Rectal smooth muscle tissue (tissue), 1 donor: Measurements from ENCODE around the gene OR13C3.
"Not testable (repeated sequence)": the region's sequence is repeated elsewhere in the genome, so short reads cannot be mapped to it uniquely, and the experiment has no call there.

Source experiments
- H3K27ac ChIP-seq: one replicate; pipeline ENCODE4 v1.7.0; 2013; ENCODE audit warnings: low read depth, low read length, inconsistent platforms
- H3K27me3 ChIP-seq: one replicate; pipeline ENCODE4 v1.7.0; 2013; ENCODE audit warnings: low read length; ENCODE audit not compliant: control insufficient read depth, insufficient read depth
- H3K36me3 ChIP-seq: one replicate; pipeline ENCODE4 v1.7.0; 2013; ENCODE audit warnings: low read length; ENCODE audit not compliant: control insufficient read depth, insufficient read depth
- H3K4me1 ChIP-seq: one replicate; pipeline ENCODE4 v1.7.0; 2013; ENCODE audit warnings: low read length; ENCODE audit not compliant: control insufficient read depth, insufficient read depth
- H3K4me3 ChIP-seq: one replicate; pipeline ENCODE4 v1.7.0; 2013; ENCODE audit warnings: low read length
- H3K9ac ChIP-seq: one replicate; pipeline ENCODE4 v1.7.0; 2013; ENCODE audit warnings: low read length

The OR13C3 gene

GRCh38 chr9:104520241-104520640 lies 16.4 kb downstream of the OR13C3 start:
- not testable (repeated sequence) for H3K27ac ChIP-seq, H3K36me3 ChIP-seq, H3K9ac ChIP-seq, H3K27me3 ChIP-seq, H3K4me1 ChIP-seq, H3K4me3 ChIP-seq

DNA sequence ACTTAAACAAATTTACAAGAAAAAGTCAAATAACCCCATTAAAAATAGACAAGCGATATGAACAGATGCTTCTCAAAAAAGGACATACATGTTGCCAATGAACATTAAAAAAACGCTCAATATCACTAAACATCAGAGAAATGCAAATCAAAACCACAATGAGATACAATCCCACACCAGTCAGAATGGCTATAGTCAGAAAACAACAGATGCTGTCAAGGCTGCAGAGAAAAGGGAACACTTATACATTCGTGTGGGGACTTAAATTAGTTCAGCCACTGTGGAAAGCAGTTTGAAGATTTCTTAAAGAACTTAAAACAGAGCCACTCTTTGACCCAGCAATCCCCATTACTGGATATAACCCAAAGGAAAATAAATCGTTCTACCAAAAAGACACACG lies 21.8 kb downstream of the OR13C3 start:
- Histone ChIP-seq H3K27me3 (no peaks in the 10 kb centered on the region), H3K4me3 (no peak overlapping the region), H3K4me1 (no peaks in the 10 kb centered on the region), H3K36me3 (no peaks in the 10 kb centered on the region), H3K9ac (no peak overlapping the region), H3K27ac (no peak overlapping the region)

DNA sequence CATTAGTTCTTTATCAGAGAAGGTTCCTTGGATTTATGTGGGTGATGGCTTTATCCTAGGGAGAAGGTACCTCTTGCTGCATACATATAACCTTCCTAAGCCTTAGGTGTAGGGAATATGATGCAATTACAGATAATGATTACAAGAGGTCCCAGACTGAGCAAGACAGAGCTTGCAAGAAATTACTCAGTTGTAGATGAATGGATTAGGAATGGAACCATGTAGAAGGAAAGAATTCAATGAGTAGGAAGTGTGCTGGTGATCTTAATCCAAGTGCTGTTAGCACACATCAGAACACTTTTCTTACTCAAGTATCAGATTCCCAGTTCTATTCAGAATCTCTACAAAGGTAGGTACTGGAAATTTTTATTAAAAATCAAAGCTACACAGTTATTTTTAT lies 30.1 kb downstream of the OR13C3 start:
- H3K27me3 ChIP-seq: no peaks in the 10 kb centered on the region
- H3K4me1 ChIP-seq: no peaks in the 10 kb centered on the region
- no peak overlapping the region for H3K4me3 ChIP-seq
- H3K36me3 ChIP-seq: no peaks in the 10 kb centered on the region
- no peak overlapping the region for H3K27ac ChIP-seq
- no peak overlapping the region for H3K9ac ChIP-seq

DNA sequence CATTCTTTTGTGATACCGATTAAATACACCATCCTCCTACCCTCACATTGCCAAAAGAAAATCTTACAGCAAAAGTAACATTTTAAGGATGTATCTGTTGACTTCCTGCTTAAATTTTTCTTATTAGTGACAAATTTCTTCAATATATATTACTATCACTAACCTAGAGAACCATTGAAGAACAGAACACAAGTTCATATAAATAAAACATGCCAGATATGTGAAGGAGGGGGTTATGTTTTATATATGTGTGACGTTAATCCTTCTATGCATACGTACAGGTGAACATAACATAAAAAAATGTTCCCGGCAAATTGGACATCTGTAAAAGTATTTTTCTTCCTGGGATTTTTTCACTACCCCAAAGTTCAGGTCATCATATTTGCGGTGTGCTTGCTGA lies 32.7 kb downstream of the OR13C3 start, which contains the start of gene OR13F1:
Gene OR13F1 (plus strand): TSS at position 301 of the 400 bp plus-strand sequence. CDS start 0 bp downstream, at position 301.
- H3K4me3 ChIP-seq: no peak within 1 kb of the TSS
- no peak within 1 kb of the TSS for H3K27ac ChIP-seq
- H3K36me3 ChIP-seq: no peaks in the 10 kb centered on the region
- no peaks in the 10 kb centered on the region for H3K27me3 ChIP-seq
- H3K9ac ChIP-seq: no peak within 1 kb of the TSS
- no peaks in the 10 kb centered on the region for H3K4me1 ChIP-seq

GRCh38 chr9:104503440-104503839 lies 33.2 kb downstream of the OR13C3 start:
- no peak overlapping the region for H3K27ac ChIP-seq
- no peaks in the 10 kb centered on the region for H3K27me3 ChIP-seq
- no peak overlapping the region for H3K9ac ChIP-seq
- no peaks in the 10 kb centered on the region for H3K36me3 ChIP-seq
- no peaks in the 10 kb centered on the region for H3K4me1 ChIP-seq
- no peak overlapping the region for H3K4me3 ChIP-seq

DNA sequence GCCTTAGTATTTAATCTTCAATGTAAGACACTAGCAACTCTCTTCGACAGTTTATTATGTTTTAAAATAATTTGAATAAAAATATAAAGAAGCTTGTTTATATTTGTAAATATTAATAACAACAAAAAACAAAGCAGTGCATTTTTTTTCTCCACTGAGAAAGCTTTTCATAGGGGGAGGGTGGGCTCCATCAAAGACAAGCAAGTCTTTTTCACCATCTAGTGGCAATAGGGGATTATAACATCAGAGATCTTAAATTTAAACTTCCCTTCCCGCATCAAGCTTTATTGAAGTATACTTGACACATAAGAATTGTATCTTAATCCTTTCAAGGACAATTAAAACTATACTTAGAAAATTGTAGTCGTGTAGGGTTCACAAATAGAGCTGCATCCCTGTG lies 41.8 kb downstream of the OR13C3 start:
- H3K27ac ChIP-seq: no peak overlapping the region
- H3K9ac ChIP-seq: no peak overlapping the region
- H3K27me3 ChIP-seq: no peaks in the 10 kb centered on the region
- H3K4me1 ChIP-seq: no peaks in the 10 kb centered on the region
- no peak overlapping the region for H3K4me3 ChIP-seq
- H3K36me3 ChIP-seq: no peaks in the 10 kb centered on the region
